Measurements from ENCODE around the gene KRTAP4-7.

GRCh38 chr17:41037853-41038350 lies 46.0 kb upstream of the KRTAP4-7 start:
- TF ChIP-seq, protein P1, sequence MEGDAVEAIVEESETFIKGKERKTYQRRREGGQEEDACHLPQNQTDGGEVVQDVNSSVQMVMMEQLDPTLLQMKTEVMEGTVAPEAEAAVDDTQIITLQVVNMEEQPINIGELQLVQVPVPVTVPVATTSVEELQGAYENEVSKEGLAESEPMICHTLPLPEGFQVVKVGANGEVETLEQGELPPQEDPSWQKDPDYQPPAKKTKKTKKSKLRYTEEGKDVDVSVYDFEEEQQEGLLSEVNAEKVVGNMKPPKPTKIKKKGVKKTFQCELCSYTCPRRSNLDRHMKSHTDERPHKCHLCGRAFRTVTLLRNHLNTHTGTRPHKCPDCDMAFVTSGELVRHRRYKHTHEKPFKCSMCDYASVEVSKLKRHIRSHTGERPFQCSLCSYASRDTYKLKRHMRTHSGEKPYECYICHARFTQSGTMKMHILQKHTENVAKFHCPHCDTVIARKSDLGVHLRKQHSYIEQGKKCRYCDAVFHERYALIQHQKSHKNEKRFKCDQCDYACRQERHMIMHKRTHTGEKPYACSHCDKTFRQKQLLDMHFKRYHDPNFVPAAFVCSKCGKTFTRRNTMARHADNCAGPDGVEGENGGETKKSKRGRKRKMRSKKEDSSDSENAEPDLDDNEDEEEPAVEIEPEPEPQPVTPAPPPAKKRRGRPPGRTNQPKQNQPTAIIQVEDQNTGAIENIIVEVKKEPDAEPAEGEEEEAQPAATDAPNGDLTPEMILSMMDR (IDR thresholded peaks at IDR 0.05; ENCODE audit: extremely low read depth in 1 of 2, insufficient read depth in 1 of 2, low read depth in 1 of 2, low read length in 2 of 2) = no peak
- TF ChIP-seq POLR2A (IDR thresholded peaks at IDR 0.05; ENCODE audit: low read depth, low read length) = no peak
